SU-DHL-6 (cell line): ENCODE measurements around the gene UBAC1.

Experiments
- H2AFZ ChIP-seq: fragments of 200-600 bp; sonication (generic); 2 replicates; pipeline ENCODE4 v1.6.1; 2014; ENCODE audit warnings: low read depth, mild to moderate bottlenecking, moderate library complexity, mixed read lengths, antibody characterized with exemption, low read length; ENCODE audit not compliant: severe bottlenecking
- H3F3A ChIP-seq: fragments of 200-600 bp; shearing (Covaris generic); 2 replicates; pipeline ENCODE4 v1.6.0; 2016; ENCODE audit warnings: antibody characterized with exemption, mild to moderate bottlenecking; ENCODE audit not compliant: insufficient read depth
- H3K27ac ChIP-seq: fragments of 200-600 bp; sonication (generic); 2 replicates; pipeline ENCODE4 v1.5.1; 2016; ENCODE audit warnings: low read depth, mild to moderate bottlenecking, low read length, moderate library complexity, mixed read lengths
- H3K27me3 ChIP-seq: fragments of 200-600 bp; sonication (generic), shearing (Covaris generic); 2 replicates; pipeline ENCODE4 v1.6.0; 2014; ENCODE audit warnings: mild to moderate bottlenecking, low read length
- H3K36me3 ChIP-seq: fragments of 200-600 bp; sonication (generic); 2 replicates; pipeline ENCODE4 v1.6.1; 2014; ENCODE audit warnings: mild to moderate bottlenecking, low read length, mixed read lengths
- H3K4me2 ChIP-seq: fragments of 300-600, 200-600 bp; shearing (Covaris generic), sonication (generic); 2 replicates; pipeline ENCODE4 v1.6.0; 2014; ENCODE audit warnings: low read length, low read depth, mild to moderate bottlenecking; ENCODE audit not compliant: poor library complexity, severe bottlenecking
- H3K4me3 ChIP-seq: fragments of 200-600 bp; sonication (generic); 2 replicates; pipeline ENCODE4 v1.5.1; 2014; ENCODE audit warnings: antibody characterized with exemption, low read length, mild to moderate bottlenecking, mixed read lengths; ENCODE audit not compliant: insufficient read depth, poor library complexity, severe bottlenecking
- H3K79me2 ChIP-seq: fragments of 200-600 bp; sonication (generic); 2 replicates; pipeline ENCODE4 v1.6.1; 2014; ENCODE audit warnings: mild to moderate bottlenecking, low read length, moderate library complexity; ENCODE audit not compliant: insufficient read depth
- H3K9ac ChIP-seq: fragments of 200-600 bp; sonication (generic); 2 replicates; pipeline ENCODE4 v1.7.0; 2014; ENCODE audit warnings: mild to moderate bottlenecking, low read length
- H3K9me2 ChIP-seq: fragments of 200-600 bp; sonication (generic); replicated peaks from 2 replicates; pipeline ENCODE4 v1.6.1; 2014; ENCODE audit warnings: low read length; ENCODE audit not compliant: insufficient read depth
- H3K9me3 ChIP-seq: fragments of 200-600 bp; sonication (generic); 2 replicates; pipeline ENCODE4 v1.6.1; 2014; ENCODE audit warnings: low read length, mixed read lengths; ENCODE audit not compliant: insufficient read depth
- H4K20me1 ChIP-seq: fragments of 200-600 bp; sonication (generic); 2 replicates; pipeline ENCODE4 v1.6.1; 2014; ENCODE audit warnings: low read depth, mild to moderate bottlenecking, antibody characterized with exemption, low read length, moderate library complexity, mixed read lengths
- CTCF ChIP-seq: fragments of 200-600 bp; sonication (generic); IDR thresholded peaks from one replicate; pipeline ENCODE4 v1.5.1; 2017; ENCODE audit warnings: antibody characterized with exemption, mild to moderate bottlenecking, low read length, moderate library complexity; ENCODE audit not compliant: insufficient read depth, poor library complexity, severe bottlenecking
- EZH2phosphoT487 ChIP-seq: fragments of 200-600 bp; sonication (generic), shearing (Covaris generic); conservative IDR thresholded peaks from 2 replicates; pipeline ENCODE4 v1.6.1; 2018; ENCODE audit warnings: mild to moderate bottlenecking, antibody characterized with exemption, low read length, moderate library complexity, mixed read lengths

The UBAC1 gene

GRCh38 chr9:136004219-136004618, 43.0 kb upstream of the UBAC1 start:
- Histone ChIP-seq H3K27ac (no peak overlapping the region), H3K9me3 (no peaks in the 10 kb centered on the region), H3K4me3 (no peak overlapping the region), H3F3A (no peaks in the 10 kb centered on the region), H2AFZ (no peak overlapping the region), H3K9me2 (no peaks in the 10 kb centered on the region), H3K36me3 (no peaks in the 10 kb centered on the region), H3K4me2 (no peak overlapping the region), H4K20me1 (no peaks in the 10 kb centered on the region), H3K79me2 (no peaks in the 10 kb centered on the region), H3K9ac (no peak overlapping the region), H3K27me3 (no peaks in the 10 kb centered on the region)
- TF ChIP-seq EZH2phosphoT487 (no peak), CTCF (no peak)

GRCh38 chr9:136003411-136004218, 42.4 kb upstream of the UBAC1 start:
- H3K9me3 ChIP-seq: no peaks in the 10 kb centered on the region

GRCh38 chr9:136002881-136003280, 41.7 kb upstream of the UBAC1 start:
- Histone ChIP-seq H3K27ac (no peak overlapping the region), H3K4me2 (no peak overlapping the region), H3K9me3 (no peaks in the 10 kb centered on the region), H3F3A (no peaks in the 10 kb centered on the region), H3K9me2 (no peaks in the 10 kb centered on the region), H3K79me2 (no peaks in the 10 kb centered on the region), H4K20me1 (no peaks in the 10 kb centered on the region), H3K36me3 (no peaks in the 10 kb centered on the region), H3K9ac (no peak overlapping the region), H3K27me3 (no peaks in the 10 kb centered on the region), H3K4me3 (no peak overlapping the region), H2AFZ (no peak overlapping the region)
- TF ChIP-seq CTCF: no peak
- TF ChIP-seq EZH2phosphoT487: no peak

More at GRCh38 chr9:136003411-136004218, 42.4 kb upstream of the UBAC1 start:
- no peak overlapping the region for H3K9ac ChIP-seq
- no peaks in the 10 kb centered on the region for H3K27me3 ChIP-seq
- H2AFZ ChIP-seq: no peak overlapping the region
- no peak overlapping the region for H3K4me2 ChIP-seq
- H3K27ac ChIP-seq: no peak overlapping the region
- no peaks in the 10 kb centered on the region for H3K79me2 ChIP-seq
- no peaks in the 10 kb centered on the region for H3F3A ChIP-seq
- H3K9me2 ChIP-seq: no peaks in the 10 kb centered on the region
- no peak for TF ChIP-seq CTCF
- no peak for TF ChIP-seq EZH2phosphoT487
- H3K36me3 ChIP-seq: no peaks in the 10 kb centered on the region
- no peaks in the 10 kb centered on the region for H4K20me1 ChIP-seq
- H3K4me3 ChIP-seq: no peak overlapping the region
